Mesenchymal stem cell (in vitro differentiated cells and primary cell): ENCODE measurements around the gene TM4SF5.

Experiments
- DNase-seq: peaks from one replicate; pipeline ENCODE4 v3.0.0-alpha.2; 2013
- H2AFZ ChIP-seq: one replicate; pipeline ENCODE4 v1.6.1; 2013; ENCODE audit warnings: low read depth, mild to moderate bottlenecking, control low read depth, inconsistent platforms, low read length, moderate library complexity
- H2AK5ac ChIP-seq: 2 replicates; pipeline ENCODE4 v1.6.1; 2013; ENCODE audit warnings: low read length, moderate library complexity, mild to moderate bottlenecking, inconsistent platforms; ENCODE audit not compliant: severe bottlenecking
- H2BK120ac ChIP-seq: one replicate; pipeline ENCODE4 v1.6.1; 2013; ENCODE audit warnings: low read depth, mild to moderate bottlenecking, inconsistent platforms, low read length, moderate library complexity
- H2BK12ac ChIP-seq, 2 experiments: one replicate each; pipeline ENCODE4 v1.6.1; 2013; ENCODE audit warnings: inconsistent platforms in 2 of 2, low read length in 2 of 2, mild to moderate bottlenecking in 2 of 2, moderate library complexity in 2 of 2, control low read depth in 1 of 2
- H2BK15ac ChIP-seq: one replicate; pipeline ENCODE4 v1.6.1; 2013; ENCODE audit warnings: mild to moderate bottlenecking, low read depth, inconsistent platforms; ENCODE audit not compliant: poor library complexity, severe bottlenecking
- H2BK5ac ChIP-seq: 2 replicates; pipeline ENCODE4 v1.6.1; 2013; ENCODE audit warnings: low read depth, mild to moderate bottlenecking, low read length, control low read depth, inconsistent platforms; ENCODE audit not compliant: poor library complexity, severe bottlenecking
- H3K14ac ChIP-seq, 2 experiments: one replicate each; pipeline ENCODE4 v1.6.1; 2013; ENCODE audit warnings: inconsistent platforms in 2 of 2, low read length in 2 of 2, control low read depth in 1 of 2, mild to moderate bottlenecking in 1 of 2, moderate library complexity in 1 of 2
- H3K18ac ChIP-seq, 2 experiments: one replicate each; pipeline ENCODE4 v1.6.1; 2013; ENCODE audit warnings: inconsistent platforms in 2 of 2, low read length in 2 of 2, control low read depth in 1 of 2, low read depth in 1 of 2, mild to moderate bottlenecking in 1 of 2
- H3K23ac ChIP-seq, 2 experiments: one replicate each; pipeline ENCODE4 v1.6.1; 2013; ENCODE audit warnings: inconsistent platforms in 2 of 2, low read length in 2 of 2, mild to moderate bottlenecking in 2 of 2, moderate library complexity in 2 of 2, control low read depth in 1 of 2
- H3K27ac ChIP-seq: 2 replicates; pipeline ENCODE4 v1.5.1; 2013; ENCODE audit warnings: mild to moderate bottlenecking, moderate library complexity, low read length, control low read depth, inconsistent platforms; ENCODE audit not compliant: poor library complexity, severe bottlenecking
- H3K27me3 ChIP-seq, 2 experiments: 2 replicates each; pipeline versions ENCODE4 v1.6.1 to v1.7.0; 2013; ENCODE audit warnings: low read length in 2 of 2, mild to moderate bottlenecking in 2 of 2, moderate library complexity in 2 of 2, control low read depth in 1 of 2, inconsistent platforms in 1 of 2; ENCODE audit not compliant: control insufficient read depth in 1 of 2, insufficient read depth in 1 of 2
- H3K36me3 ChIP-seq, 2 experiments: 2 replicates each; pipeline versions ENCODE4 v1.6.1 to v1.7.0; 2013; ENCODE audit warnings: low read length in 2 of 2, control low read depth in 1 of 2, inconsistent platforms in 1 of 2, low read depth in 1 of 2, mild to moderate bottlenecking in 1 of 2; ENCODE audit not compliant: insufficient read depth in 2 of 2, control insufficient read depth in 1 of 2
- H3K4ac ChIP-seq, 2 experiments: one replicate each; pipeline ENCODE4 v1.6.1; 2013; ENCODE audit warnings: inconsistent platforms in 2 of 2, low read length in 2 of 2, mild to moderate bottlenecking in 2 of 2, moderate library complexity in 2 of 2, control low read depth in 1 of 2, low read depth in 1 of 2
- H3K4me1 ChIP-seq: 2 replicates; pipeline ENCODE4 v1.6.1; 2013; ENCODE audit warnings: low read depth, low read length, control low read depth; ENCODE audit not compliant: control insufficient read depth, insufficient read depth
- H3K4me2 ChIP-seq: 2 replicates; pipeline ENCODE4 v1.6.1; 2013; ENCODE audit warnings: low read length, mild to moderate bottlenecking, inconsistent platforms; ENCODE audit not compliant: poor library complexity, severe bottlenecking
- H3K4me3 ChIP-seq, 2 experiments: 2 replicates each; pipeline versions ENCODE4 v1.5.1 to v1.7.0; 2013; ENCODE audit warnings: low read length in 2 of 2, mild to moderate bottlenecking in 2 of 2, control low read depth in 1 of 2, low read depth in 1 of 2; ENCODE audit not compliant: insufficient read depth in 1 of 2
- H3K79me1 ChIP-seq: replicated peaks from 2 replicates; pipeline ENCODE4 v1.6.1; 2013; ENCODE audit warnings: mild to moderate bottlenecking, control low read depth, low read length, inconsistent platforms; ENCODE audit not compliant: poor library complexity, severe bottlenecking
- H3K9ac ChIP-seq: 2 replicates; pipeline ENCODE4 v1.7.0; 2013; ENCODE audit warnings: mild to moderate bottlenecking, low read length, moderate library complexity
- H3K9me3 ChIP-seq: 2 replicates; pipeline ENCODE4 v1.7.0; 2013; ENCODE audit warnings: mild to moderate bottlenecking, low read length; ENCODE audit not compliant: control insufficient read depth
- H4K8ac ChIP-seq: one replicate; pipeline ENCODE4 v1.6.1; 2013; ENCODE audit warnings: inconsistent platforms, mild to moderate bottlenecking, low read length, moderate library complexity
- H4K91ac ChIP-seq: one replicate; pipeline ENCODE4 v1.6.1; 2013; ENCODE audit warnings: mild to moderate bottlenecking, low read length, inconsistent platforms
- WGBS: methylation state at CpG from one replicate; pipeline ENCODE4 v1.1.7; 2013; ENCODE audit warnings: mixed read lengths; 5-methylcytosine and 5-hydroxymethylcytosine counted together

Gene TM4SF5

DNA sequence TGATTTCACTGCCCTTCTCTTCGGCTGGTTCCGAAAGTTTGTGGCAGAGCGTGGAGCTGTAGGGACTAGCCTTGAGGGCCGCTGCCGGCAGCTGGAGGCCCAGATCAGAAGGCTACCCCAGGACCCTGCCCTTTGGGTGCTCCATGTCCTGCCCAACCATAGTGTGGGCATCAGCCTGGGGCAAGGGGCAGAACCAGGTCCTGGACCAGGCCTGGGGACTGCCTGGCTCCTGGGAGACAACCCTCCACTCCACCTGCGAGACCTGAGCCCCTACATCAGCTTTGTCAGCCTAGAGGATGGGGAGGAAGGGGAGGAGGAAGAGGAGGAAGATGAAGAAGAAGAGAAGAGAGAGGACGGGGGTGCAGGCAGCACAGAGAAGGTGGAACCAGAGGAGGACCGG, 31.1 kb upstream of the TM4SF5 start:
- H3K4ac ChIP-seq: no peak overlapping the region
- peaks cover 22% of the 10 kb centered on the region for H3K4me1 ChIP-seq
- H3K27ac ChIP-seq: no peak overlapping the region
- no peaks in the 10 kb centered on the region for H3K36me3 ChIP-seq
- no peak overlapping the region for H4K91ac ChIP-seq
- H2AFZ ChIP-seq: no peak overlapping the region
- H3K27me3 ChIP-seq: peaks cover 61 to 63% of the 10 kb centered on the region in 2 experiments
- H3K18ac ChIP-seq: no peak overlapping the region
- no peaks in the 10 kb centered on the region for H3K79me1 ChIP-seq
- no peak overlapping the region for H2AK5ac ChIP-seq
- no peak overlapping the region for H2BK15ac ChIP-seq
- H4K8ac ChIP-seq: no peak overlapping the region
- no peak overlapping the region for H3K14ac ChIP-seq
- H2BK120ac ChIP-seq: no peak overlapping the region
- no peak overlapping the region for H3K4me3 ChIP-seq
- H2BK12ac ChIP-seq: no peak overlapping the region
- no peak overlapping the region for H3K4me2 ChIP-seq
- H3K9ac ChIP-seq: no peak overlapping the region
- no peak overlapping the region for H3K23ac ChIP-seq
- no peak overlapping the region for H2BK5ac ChIP-seq
- no peaks in the 10 kb centered on the region for H3K9me3 ChIP-seq
- WGBS: 87% methylated on average over 7 of the region's 8 CpGs
- DNase-seq: no peak

- no peaks in the 10 kb centered on the region for H3K79me1 ChIP-seq
- H3K9me3 ChIP-seq: no peaks in the 10 kb centered on the region
- no peak overlapping the region for H2AK5ac ChIP-seq
- H3K4me3 ChIP-seq: no peak overlapping the region
- H3K4me2 ChIP-seq: no peak overlapping the region
- no peak overlapping the region for H2BK12ac ChIP-seq
- no peak overlapping the region for H4K91ac ChIP-seq
- no peak overlapping the region for H2BK120ac ChIP-seq
- no peak overlapping the region for H2AFZ ChIP-seq
- no peaks in the 10 kb centered on the region for H3K36me3 ChIP-seq
- no peak overlapping the region for H3K18ac ChIP-seq
- peaks cover 70 to 71% of the 10 kb centered on the region in 2 experiments for H3K27me3 ChIP-seq
- no peak overlapping the region for H3K4ac ChIP-seq
- H4K8ac ChIP-seq: no peak overlapping the region
- H3K27ac ChIP-seq: no peak overlapping the region
- H3K14ac ChIP-seq: no peak overlapping the region
- no peak overlapping the region for H2BK15ac ChIP-seq
- no peak overlapping the region for H2BK5ac ChIP-seq
- no peak overlapping the region for H3K23ac ChIP-seq
- 83% methylated on average over 6 of the region's 8 CpGs for WGBS
- H3K4me1 ChIP-seq: peaks cover 23% of the 10 kb centered on the region
- no peak overlapping the region for H3K9ac ChIP-seq
- DNase-seq: no peak
Observed at GRCh38 chr17:4741544-4741943, 30.1 kb upstream of the TM4SF5 start.

DNA sequence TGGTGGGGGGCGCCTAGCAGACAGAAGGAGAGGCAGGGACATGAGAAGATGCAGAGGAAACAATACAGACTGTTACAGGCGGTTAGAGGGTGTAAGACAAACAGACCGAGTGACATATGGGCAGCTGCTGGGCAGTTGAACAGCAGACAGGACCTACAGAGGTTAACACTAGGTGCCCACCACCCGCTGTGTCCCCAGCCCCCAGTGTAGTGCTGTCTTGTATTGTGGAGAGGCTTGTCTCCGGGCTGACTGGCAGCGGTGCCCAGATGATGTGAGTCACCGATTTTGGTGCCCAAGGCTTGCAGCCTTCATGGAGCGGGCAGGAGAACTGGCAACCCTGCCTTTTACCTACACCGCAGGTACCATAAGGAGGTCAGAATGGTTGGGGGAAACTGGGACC, 29.6 kb upstream of the TM4SF5 start:
- H3K9ac ChIP-seq: no peak overlapping the region
- H3K9me3 ChIP-seq: no peaks in the 10 kb centered on the region
- H3K18ac ChIP-seq: no peak overlapping the region
- H4K8ac ChIP-seq: no peak overlapping the region
- no peak overlapping the region for H2AK5ac ChIP-seq
- 85% methylated on average over 9 of the region's 9 CpGs for WGBS
- no peak overlapping the region for H2BK12ac ChIP-seq
- H2BK15ac ChIP-seq: no peak overlapping the region
- no peak overlapping the region for H3K23ac ChIP-seq
- H3K4me1 ChIP-seq: peaks cover 23% of the 10 kb centered on the region
- H2AFZ ChIP-seq: no peak overlapping the region
- no peak overlapping the region for H4K91ac ChIP-seq
- no peak overlapping the region for H3K4me2 ChIP-seq
- DNase-seq: no peak
- H2BK5ac ChIP-seq: no peak overlapping the region
- no peak overlapping the region for H3K4ac ChIP-seq
- no peak overlapping the region for H3K4me3 ChIP-seq
- peaks cover 73% of the 10 kb centered on the region in 2 experiments for H3K27me3 ChIP-seq
- no peak overlapping the region for H3K27ac ChIP-seq
- no peaks in the 10 kb centered on the region for H3K79me1 ChIP-seq
- H3K14ac ChIP-seq: no peak overlapping the region
- H2BK120ac ChIP-seq: no peak overlapping the region
- H3K36me3 ChIP-seq: no peaks in the 10 kb centered on the region

DNA sequence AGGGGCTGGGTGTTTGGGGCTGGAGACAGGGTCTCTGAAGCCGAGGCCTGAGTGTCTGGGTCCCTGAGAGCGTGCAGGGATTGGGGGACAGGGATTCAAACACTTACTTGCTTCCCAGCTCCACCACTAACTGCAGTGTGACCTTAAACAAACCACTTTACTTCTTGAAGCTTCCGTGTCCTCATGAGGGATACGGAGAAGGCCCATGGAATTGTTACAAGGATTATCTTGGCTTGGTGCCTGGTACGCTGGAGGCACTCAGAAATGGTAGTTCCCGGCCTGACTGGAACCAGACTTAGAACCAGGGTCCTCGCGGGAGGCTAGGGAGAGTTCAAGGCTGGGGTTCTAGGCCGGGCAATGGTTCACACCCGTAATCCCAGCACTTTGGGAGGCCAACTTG, 29.1 kb upstream of the TM4SF5 start:
- no peak overlapping the region for H3K4me3 ChIP-seq
- no peak overlapping the region for H2AK5ac ChIP-seq
- H2AFZ ChIP-seq: no peak overlapping the region
- no peak overlapping the region for H3K9ac ChIP-seq
- no peak overlapping the region for H3K4me2 ChIP-seq
- H2BK12ac ChIP-seq: no peak overlapping the region
- H3K4ac ChIP-seq: no peak overlapping the region
- no peak overlapping the region for H2BK120ac ChIP-seq
- H4K8ac ChIP-seq: no peak overlapping the region
- peaks cover 73% of the 10 kb centered on the region in 2 experiments for H3K27me3 ChIP-seq
- no peaks in the 10 kb centered on the region for H3K79me1 ChIP-seq
- no peak overlapping the region for H2BK5ac ChIP-seq
- 89% methylated on average over 8 of the region's 10 CpGs for WGBS
- DNase-seq: no peak
- no peaks in the 10 kb centered on the region for H3K9me3 ChIP-seq
- no peak overlapping the region for H2BK15ac ChIP-seq
- peaks cover 23% of the 10 kb centered on the region for H3K4me1 ChIP-seq
- no peak overlapping the region for H4K91ac ChIP-seq
- H3K14ac ChIP-seq: no peak overlapping the region
- H3K27ac ChIP-seq: no peak overlapping the region
- H3K36me3 ChIP-seq: no peaks in the 10 kb centered on the region
- H3K18ac ChIP-seq: no peak overlapping the region
- no peak overlapping the region for H3K23ac ChIP-seq
